H1 (cell line): ENCODE data around the gene WNT9A. TPM values are rescaled to one million over a fixed set of nuclear protein-coding genes. Genes with fewer than 3 reads are reported as not detected.

ENCODE experiments used
- CBX8 ChIP-seq: fragments of 300-800, 300-1000 bp; sonication (generic); IDR thresholded peaks from 2 replicates; pipeline ENCODE4 v1.7.1; 2016; ENCODE audit warnings: low read depth, low read length, borderline replicate concordance
- RBBP5 ChIP-seq: IDR thresholded peaks from 2 replicates; pipeline ENCODE4 v1.7.1; 2012; ENCODE audit warnings: low read depth, mild to moderate bottlenecking, inconsistent platforms, low read length, moderate library complexity, borderline replicate concordance
- SUZ12 ChIP-seq: fragments of 200-600 bp; sonication (generic); IDR thresholded peaks from 2 replicates; pipeline ENCODE4 v1.6.1; 2012; ENCODE audit warnings: mild to moderate bottlenecking, inconsistent platforms, low read length, moderate library complexity, mixed read lengths
- TAF1 ChIP-seq: IDR thresholded peaks from 2 replicates; pipeline ENCODE4 v1.6.1; 2011; ENCODE audit warnings: mild to moderate bottlenecking, low read depth, low read length
- TCF12 ChIP-seq: IDR thresholded peaks from 2 replicates; pipeline ENCODE4 v1.6.1; 2011; ENCODE audit warnings: low read depth, mild to moderate bottlenecking, low read length
- ZNF274 ChIP-seq: IDR thresholded peaks from 2 replicates; pipeline ENCODE4 v1.7.0; 2012; ENCODE audit warnings: low read length, borderline replicate concordance; ENCODE audit errors: extremely low read depth
- polyA plus RNA-seq, 7 experiments: library from polyadenylated mRNA; depleted of rRNA in 3 of 7; stranded (reverse) in 5 of 7; unstranded in 2 of 7; fragments of >200 nt in 5 of 7; fragments of 200-250 nt in 2 of 7; gene quantifications; 1 replicate in 5 of 7; 2 replicates in 1 of 7; 4 replicates in 1 of 7; pipeline versions ENCODE4 v1.2.1 to v1.2.3, GENCODE V29; 2011 to 2013; ENCODE audit warnings: missing spikeins in 2 of 7, mixed read lengths in 2 of 7
- total RNA-seq: library from RNA; stranded (reverse); fragmentation: NEBNext Ultra II Directional; extraction: Animal tissue kit (Norgen Biotek cat#: 25700); gene quantifications from 2 replicates; pipeline ENCODE4 v1.2.1, GENCODE V29; 2021
- TF ChIP-seq, protein P1 (sequence below): fragments of 300-600 bp; sonication (generic); IDR thresholded peaks from 2 replicates; pipeline ENCODE4 v1.7.1; 2012; ENCODE audit warnings: low read length, moderate library complexity, mild to moderate bottlenecking, inconsistent platforms; ENCODE audit not compliant: insufficient replicate concordance
- TF ChIP-seq, protein P2 (sequence below), 3 experiments: IDR thresholded peaks; 1 replicate in 2 of 3; 2 replicates in 1 of 3; pipeline versions ENCODE4 v1.5.1 to v1.6.1; 2011; ENCODE audit warnings: low read length in 3 of 3, mild to moderate bottlenecking in 3 of 3, inconsistent platforms in 2 of 3, low read depth in 1 of 3, moderate library complexity in 1 of 3; ENCODE audit not compliant: insufficient read depth in 1 of 3; ENCODE audit errors: control extremely low read depth in 1 of 3

The WNT9A gene
- total and polyA plus RNA-seq, 2 of the 8 experiments (the other 6 are each of a cell fraction or from before 2014, with no cell fraction given) = 1.1 to 1.5 TPM

DNA sequence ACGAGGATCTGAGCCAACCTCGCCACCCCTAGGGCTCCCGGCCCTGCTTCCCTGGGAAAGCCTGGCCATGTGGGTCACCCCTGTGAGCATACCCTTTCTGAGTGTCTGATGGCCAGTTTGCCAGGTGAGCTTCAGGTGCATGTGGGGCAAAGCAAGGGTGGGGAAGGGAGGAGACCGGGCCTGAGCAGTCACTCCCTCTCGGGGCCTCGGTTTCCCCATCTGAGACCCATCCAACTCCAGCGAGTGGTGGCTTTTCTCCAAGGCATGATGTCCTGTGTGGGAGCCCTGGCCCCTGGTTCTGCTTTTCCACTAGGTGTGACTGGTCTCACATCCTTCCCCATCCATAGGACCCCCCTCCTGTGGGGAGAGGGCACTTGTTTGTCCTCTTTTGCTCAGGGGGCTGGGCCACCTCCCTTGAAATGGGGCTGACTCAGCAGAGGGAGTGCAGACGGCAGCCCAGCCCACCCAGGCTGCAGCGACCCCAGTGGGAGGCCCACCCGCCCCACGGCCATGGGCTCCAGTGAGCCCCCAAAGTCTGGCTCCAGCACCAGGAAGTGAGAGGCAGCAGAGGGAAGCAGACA, 1.7 kb upstream of the WNT9A start (continued):
- TF ChIP-seq, protein P1, sequence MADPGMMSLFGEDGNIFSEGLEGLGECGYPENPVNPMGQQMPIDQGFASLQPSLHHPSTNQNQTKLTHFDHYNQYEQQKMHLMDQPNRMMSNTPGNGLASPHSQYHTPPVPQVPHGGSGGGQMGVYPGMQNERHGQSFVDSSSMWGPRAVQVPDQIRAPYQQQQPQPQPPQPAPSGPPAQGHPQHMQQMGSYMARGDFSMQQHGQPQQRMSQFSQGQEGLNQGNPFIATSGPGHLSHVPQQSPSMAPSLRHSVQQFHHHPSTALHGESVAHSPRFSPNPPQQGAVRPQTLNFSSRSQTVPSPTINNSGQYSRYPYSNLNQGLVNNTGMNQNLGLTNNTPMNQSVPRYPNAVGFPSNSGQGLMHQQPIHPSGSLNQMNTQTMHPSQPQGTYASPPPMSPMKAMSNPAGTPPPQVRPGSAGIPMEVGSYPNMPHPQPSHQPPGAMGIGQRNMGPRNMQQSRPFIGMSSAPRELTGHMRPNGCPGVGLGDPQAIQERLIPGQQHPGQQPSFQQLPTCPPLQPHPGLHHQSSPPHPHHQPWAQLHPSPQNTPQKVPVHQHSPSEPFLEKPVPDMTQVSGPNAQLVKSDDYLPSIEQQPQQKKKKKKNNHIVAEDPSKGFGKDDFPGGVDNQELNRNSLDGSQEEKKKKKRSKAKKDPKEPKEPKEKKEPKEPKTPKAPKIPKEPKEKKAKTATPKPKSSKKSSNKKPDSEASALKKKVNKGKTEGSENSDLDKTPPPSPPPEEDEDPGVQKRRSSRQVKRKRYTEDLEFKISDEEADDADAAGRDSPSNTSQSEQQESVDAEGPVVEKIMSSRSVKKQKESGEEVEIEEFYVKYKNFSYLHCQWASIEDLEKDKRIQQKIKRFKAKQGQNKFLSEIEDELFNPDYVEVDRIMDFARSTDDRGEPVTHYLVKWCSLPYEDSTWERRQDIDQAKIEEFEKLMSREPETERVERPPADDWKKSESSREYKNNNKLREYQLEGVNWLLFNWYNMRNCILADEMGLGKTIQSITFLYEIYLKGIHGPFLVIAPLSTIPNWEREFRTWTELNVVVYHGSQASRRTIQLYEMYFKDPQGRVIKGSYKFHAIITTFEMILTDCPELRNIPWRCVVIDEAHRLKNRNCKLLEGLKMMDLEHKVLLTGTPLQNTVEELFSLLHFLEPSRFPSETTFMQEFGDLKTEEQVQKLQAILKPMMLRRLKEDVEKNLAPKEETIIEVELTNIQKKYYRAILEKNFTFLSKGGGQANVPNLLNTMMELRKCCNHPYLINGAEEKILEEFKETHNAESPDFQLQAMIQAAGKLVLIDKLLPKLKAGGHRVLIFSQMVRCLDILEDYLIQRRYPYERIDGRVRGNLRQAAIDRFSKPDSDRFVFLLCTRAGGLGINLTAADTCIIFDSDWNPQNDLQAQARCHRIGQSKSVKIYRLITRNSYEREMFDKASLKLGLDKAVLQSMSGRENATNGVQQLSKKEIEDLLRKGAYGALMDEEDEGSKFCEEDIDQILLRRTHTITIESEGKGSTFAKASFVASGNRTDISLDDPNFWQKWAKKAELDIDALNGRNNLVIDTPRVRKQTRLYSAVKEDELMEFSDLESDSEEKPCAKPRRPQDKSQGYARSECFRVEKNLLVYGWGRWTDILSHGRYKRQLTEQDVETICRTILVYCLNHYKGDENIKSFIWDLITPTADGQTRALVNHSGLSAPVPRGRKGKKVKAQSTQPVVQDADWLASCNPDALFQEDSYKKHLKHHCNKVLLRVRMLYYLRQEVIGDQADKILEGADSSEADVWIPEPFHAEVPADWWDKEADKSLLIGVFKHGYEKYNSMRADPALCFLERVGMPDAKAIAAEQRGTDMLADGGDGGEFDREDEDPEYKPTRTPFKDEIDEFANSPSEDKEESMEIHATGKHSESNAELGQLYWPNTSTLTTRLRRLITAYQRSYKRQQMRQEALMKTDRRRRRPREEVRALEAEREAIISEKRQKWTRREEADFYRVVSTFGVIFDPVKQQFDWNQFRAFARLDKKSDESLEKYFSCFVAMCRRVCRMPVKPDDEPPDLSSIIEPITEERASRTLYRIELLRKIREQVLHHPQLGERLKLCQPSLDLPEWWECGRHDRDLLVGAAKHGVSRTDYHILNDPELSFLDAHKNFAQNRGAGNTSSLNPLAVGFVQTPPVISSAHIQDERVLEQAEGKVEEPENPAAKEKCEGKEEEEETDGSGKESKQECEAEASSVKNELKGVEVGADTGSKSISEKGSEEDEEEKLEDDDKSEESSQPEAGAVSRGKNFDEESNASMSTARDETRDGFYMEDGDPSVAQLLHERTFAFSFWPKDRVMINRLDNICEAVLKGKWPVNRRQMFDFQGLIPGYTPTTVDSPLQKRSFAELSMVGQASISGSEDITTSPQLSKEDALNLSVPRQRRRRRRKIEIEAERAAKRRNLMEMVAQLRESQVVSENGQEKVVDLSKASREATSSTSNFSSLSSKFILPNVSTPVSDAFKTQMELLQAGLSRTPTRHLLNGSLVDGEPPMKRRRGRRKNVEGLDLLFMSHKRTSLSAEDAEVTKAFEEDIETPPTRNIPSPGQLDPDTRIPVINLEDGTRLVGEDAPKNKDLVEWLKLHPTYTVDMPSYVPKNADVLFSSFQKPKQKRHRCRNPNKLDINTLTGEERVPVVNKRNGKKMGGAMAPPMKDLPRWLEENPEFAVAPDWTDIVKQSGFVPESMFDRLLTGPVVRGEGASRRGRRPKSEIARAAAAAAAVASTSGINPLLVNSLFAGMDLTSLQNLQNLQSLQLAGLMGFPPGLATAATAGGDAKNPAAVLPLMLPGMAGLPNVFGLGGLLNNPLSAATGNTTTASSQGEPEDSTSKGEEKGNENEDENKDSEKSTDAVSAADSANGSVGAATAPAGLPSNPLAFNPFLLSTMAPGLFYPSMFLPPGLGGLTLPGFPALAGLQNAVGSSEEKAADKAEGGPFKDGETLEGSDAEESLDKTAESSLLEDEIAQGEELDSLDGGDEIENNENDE = no peak
- TF ChIP-seq CBX8 (no peak), SUZ12 (no peak), RBBP5 (no peak), TAF1 (no peak), TCF12 (no peak), ZNF274 (no peak)
- TF ChIP-seq, protein P2, sequence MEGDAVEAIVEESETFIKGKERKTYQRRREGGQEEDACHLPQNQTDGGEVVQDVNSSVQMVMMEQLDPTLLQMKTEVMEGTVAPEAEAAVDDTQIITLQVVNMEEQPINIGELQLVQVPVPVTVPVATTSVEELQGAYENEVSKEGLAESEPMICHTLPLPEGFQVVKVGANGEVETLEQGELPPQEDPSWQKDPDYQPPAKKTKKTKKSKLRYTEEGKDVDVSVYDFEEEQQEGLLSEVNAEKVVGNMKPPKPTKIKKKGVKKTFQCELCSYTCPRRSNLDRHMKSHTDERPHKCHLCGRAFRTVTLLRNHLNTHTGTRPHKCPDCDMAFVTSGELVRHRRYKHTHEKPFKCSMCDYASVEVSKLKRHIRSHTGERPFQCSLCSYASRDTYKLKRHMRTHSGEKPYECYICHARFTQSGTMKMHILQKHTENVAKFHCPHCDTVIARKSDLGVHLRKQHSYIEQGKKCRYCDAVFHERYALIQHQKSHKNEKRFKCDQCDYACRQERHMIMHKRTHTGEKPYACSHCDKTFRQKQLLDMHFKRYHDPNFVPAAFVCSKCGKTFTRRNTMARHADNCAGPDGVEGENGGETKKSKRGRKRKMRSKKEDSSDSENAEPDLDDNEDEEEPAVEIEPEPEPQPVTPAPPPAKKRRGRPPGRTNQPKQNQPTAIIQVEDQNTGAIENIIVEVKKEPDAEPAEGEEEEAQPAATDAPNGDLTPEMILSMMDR (IDR thresholded peaks at IDR 0.05; ENCODE audit: control extremely low read depth in 1 of 3, insufficient read depth in 1 of 3, low read depth in 1 of 3, low read length in 3 of 3) = no peak
